GM23248 (cell line): ENCODE results near the gene RPL41. TPM values are rescaled to one million over a fixed set of nuclear protein-coding genes. Genes with fewer than 3 reads are reported as not detected.

Experiments
- DNase-seq: peaks from one replicate; pipeline ENCODE4 v3.0.0-alpha.2; 2015
- H2AFZ ChIP-seq: fragments of 200-600 bp; sonication (generic); 2 replicates; pipeline ENCODE4 v1.6.1; 2016; ENCODE audit warnings: antibody characterized with exemption
- H3F3A ChIP-seq: fragments of 200-600 bp; sonication (generic); 2 replicates; pipeline ENCODE4 v1.6.1; 2016; ENCODE audit warnings: mild to moderate bottlenecking, antibody characterized with exemption, mixed run types; ENCODE audit not compliant: insufficient read depth
- H3K27ac ChIP-seq: fragments of 200-600 bp; sonication (generic); 2 replicates; pipeline ENCODE4 v1.5.1; 2016; ENCODE audit warnings: mild to moderate bottlenecking
- H3K27me3 ChIP-seq: fragments of 200-600 bp; sonication (generic); replicated peaks from 2 replicates; pipeline ENCODE4 v1.6.1; 2016; ENCODE audit warnings: mild to moderate bottlenecking; ENCODE audit not compliant: insufficient read depth
- H3K36me3 ChIP-seq: fragments of 200-600 bp; sonication (generic); 2 replicates; pipeline ENCODE4 v1.6.1; 2016; ENCODE audit warnings: low read depth, mild to moderate bottlenecking
- H3K4me1 ChIP-seq: fragments of 200-600 bp; sonication (generic); 2 replicates; pipeline ENCODE4 v1.6.1; 2016; ENCODE audit warnings: mild to moderate bottlenecking; ENCODE audit not compliant: insufficient read depth
- H3K4me2 ChIP-seq: fragments of 200-600 bp; sonication (generic); one replicate; pipeline ENCODE4 v1.6.1; 2016; ENCODE audit warnings: mild to moderate bottlenecking; ENCODE audit not compliant: unreplicated experiment
- H3K4me3 ChIP-seq: fragments of 200-600 bp; sonication (generic); 2 replicates; pipeline ENCODE4 v1.5.1; 2016; ENCODE audit warnings: mild to moderate bottlenecking
- H3K79me2 ChIP-seq: fragments of 200-600 bp; sonication (generic); 2 replicates; pipeline ENCODE4 v1.6.1; 2016; ENCODE audit warnings: mild to moderate bottlenecking; ENCODE audit not compliant: insufficient read depth
- H3K9ac ChIP-seq: fragments of 200-600 bp; sonication (generic); 2 replicates; pipeline ENCODE4 v1.6.1; 2016; ENCODE audit warnings: mild to moderate bottlenecking
- H3K9me2 ChIP-seq: fragments of 200-600 bp; sonication (generic); 2 replicates; pipeline ENCODE4 v1.6.1; 2016; ENCODE audit warnings: mixed run types, mild to moderate bottlenecking, moderate library complexity; ENCODE audit not compliant: insufficient read depth
- H3K9me3 ChIP-seq: fragments of 200-600 bp; sonication (generic); one replicate; pipeline ENCODE4 v1.6.1; 2017; ENCODE audit warnings: low read depth
- H4K20me1 ChIP-seq: fragments of 200-600 bp; sonication (generic); 2 replicates; pipeline ENCODE4 v1.6.0; 2016; ENCODE audit not compliant: insufficient read depth
- EZH2 ChIP-seq: fragments of 200-600 bp; sonication (generic); IDR thresholded peaks from 2 replicates; pipeline ENCODE4 v1.6.1; 2018; ENCODE audit warnings: antibody characterized with exemption, mild to moderate bottlenecking; ENCODE audit not compliant: insufficient read depth, poor library complexity, severe bottlenecking
- EZH2phosphoT487 ChIP-seq: fragments of 200-600 bp; sonication (generic); IDR thresholded peaks from 2 replicates; pipeline ENCODE4 v1.6.1; 2018; ENCODE audit warnings: antibody characterized with exemption, moderate library complexity, mild to moderate bottlenecking, low read depth; ENCODE audit not compliant: insufficient read depth
- WGBS, 2 experiments: methylation state at CpG; one replicate each; pipeline ENCODE4 v1.1.6; 2015 to 2017; ENCODE audit warnings: low lambda C conversion rate in 2 of 2, low coverage in 1 of 2; ENCODE audit errors: missing lambda C conversion rate in 2 of 2; 5-methylcytosine and 5-hydroxymethylcytosine counted together
- in situ Hi-C: fragments of 300-500 bp; cut with MboI; formaldehyde crosslinking; loops from 2 replicates; pipeline ENCODE4 v1.15.0; 2020
- polyA plus RNA-seq: library from polyadenylated mRNA; unstranded; fragments of >200 nt; fragmentation: Nextera tagmentation; extraction: Ambion mirVana; gene quantifications from 2 replicates; pipeline ENCODE4 v1.2.1, GENCODE V29; 2016
- total RNA-seq: library from RNA; depleted of rRNA; stranded (reverse); fragments of >200 nt; shearing (Covaris generic); gene quantifications from 2 replicates; pipeline ENCODE4 v1.2.3, GENCODE V29; 2014

The RPL41 gene
- total and polyA plus RNA-seq, 2 experiments from 2014 or later, result 1,892 to 2,545 TPM

- DNase-seq, result peak; percentile 100
- TF ChIP-seq EZH2, result no peak
- no peak for TF ChIP-seq EZH2phosphoT487
- H3K4me3 ChIP-seq, result peak within 1 kb of the TSS; percentile 98
- peaks cover 7% of the 10 kb centered on the region for H3K36me3 ChIP-seq
- WGBS, 2 experiments, result 0 to 1% methylated on average over 57 to 61 of the region's 61 CpGs
- peaks cover 18% of the 10 kb centered on the region for H3K4me1 ChIP-seq
- H3K79me2 ChIP-seq, result peaks cover 29% of the 10 kb centered on the region
- H3F3A ChIP-seq, result peaks cover 46% of the 10 kb centered on the region
- in situ Hi-C loops, result no loop called here
- no peaks in the 10 kb centered on the region for H4K20me1 ChIP-seq
- no peaks in the 10 kb centered on the region for H3K27me3 ChIP-seq
- no peaks in the 10 kb centered on the region for H3K9me2 ChIP-seq
- no peaks in the 10 kb centered on the region for H3K9me3 ChIP-seq
- H3K4me2 ChIP-seq, result peak within 1 kb of the TSS; percentile 86
- H3K27ac ChIP-seq, result peak within 1 kb of the TSS; percentile 95
- H3K9ac ChIP-seq, result peak within 1 kb of the TSS; percentile 99
- H2AFZ ChIP-seq, result peak within 1 kb of the TSS; percentile 47
Measured at GRCh38 chr12:56117778-56118687, 1.6 kb downstream of the RPL41 start, which contains the start of gene ZC3H10. Gene ZC3H10 (plus strand): TSS chr12:56118266. CDS start chr12:56120563, 2,297 bp downstream.

- H3K9me3 ChIP-seq, result no peaks in the 10 kb centered on the region
- H3F3A ChIP-seq, result peaks cover 39% of the 10 kb centered on the region
- H3K9ac ChIP-seq, result peak overlapping the region; percentile 75
- 1 to 2% methylated on average over 13 of the region's 13 CpGs for WGBS, 2 experiments
- DNase-seq, result no peak
- no peaks in the 10 kb centered on the region for H3K27me3 ChIP-seq
- no peaks in the 10 kb centered on the region for H3K9me2 ChIP-seq
- TF ChIP-seq EZH2phosphoT487, result no peak
- TF ChIP-seq EZH2, result no peak
- H3K79me2 ChIP-seq, result peaks cover 29% of the 10 kb centered on the region
- H3K4me1 ChIP-seq, result peaks cover 18% of the 10 kb centered on the region
- peak overlapping the region; percentile 98 for H3K4me3 ChIP-seq
- peak overlapping the region; percentile 47 for H2AFZ ChIP-seq
- peak overlapping the region; percentile 68 for H3K27ac ChIP-seq
- no peaks in the 10 kb centered on the region for H4K20me1 ChIP-seq
- no peaks in the 10 kb centered on the region; the same call in 1 of the 2 replicates for H3K36me3 ChIP-seq
- peak overlapping the region; percentile 83 for H3K4me2 ChIP-seq
- in situ Hi-C loops, result no loop called here
Measured at GRCh38 chr12:56118688-56119357, 2.4 kb downstream of the RPL41 start.

GRCh38 chr12:56119361-56119796 lies 2.9 kb downstream of the RPL41 start:
- H2AFZ ChIP-seq, result peak overlapping the region; percentile 14; the same call in 1 of the 2 replicates
- peak overlapping the region; percentile 98 for H3K4me3 ChIP-seq
- in situ Hi-C loops, result no loop called here
- peak overlapping the region; percentile 75 for H3K9ac ChIP-seq
- peaks cover 29% of the 10 kb centered on the region for H3K79me2 ChIP-seq
- peak overlapping the region; percentile 83 for H3K4me2 ChIP-seq
- peaks cover 18% of the 10 kb centered on the region for H3K4me1 ChIP-seq
- H3K9me2 ChIP-seq, result no peaks in the 10 kb centered on the region
- no peak for TF ChIP-seq EZH2
- no peak for TF ChIP-seq EZH2phosphoT487
- no peaks in the 10 kb centered on the region for H4K20me1 ChIP-seq
- H3K27ac ChIP-seq, result peak overlapping the region; percentile 68
- no peaks in the 10 kb centered on the region for H3K27me3 ChIP-seq
- peak; percentile 93 for DNase-seq
- peaks cover 37% of the 10 kb centered on the region for H3F3A ChIP-seq
- no peaks in the 10 kb centered on the region; the same call in 1 of the 2 replicates for H3K36me3 ChIP-seq
- WGBS, 2 experiments, result 0 to 2% methylated on average over 2 of the region's 2 CpGs
- no peaks in the 10 kb centered on the region for H3K9me3 ChIP-seq

GRCh38 chr12:56120158-56120846 lies 3.9 kb downstream of the RPL41 start:
- Histone ChIP-seq H4K20me1 (no peaks in the 10 kb centered on the region), H3K36me3 (no peaks in the 10 kb centered on the region; the same call in 1 of the 2 replicates), H3K4me1 (peaks cover 14% of the 10 kb centered on the region), H2AFZ (no peak overlapping the region), H3K9ac (peak overlapping the region; percentile 75; the same call in 1 of the 2 replicates), H3F3A (peaks cover 37% of the 10 kb centered on the region), H3K27ac (no peak overlapping the region), H3K79me2 (peaks cover 36% of the 10 kb centered on the region), H3K4me2 (no peak overlapping the region), H3K9me2 (no peaks in the 10 kb centered on the region), H3K4me3 (no peak overlapping the region), H3K9me3 (no peaks in the 10 kb centered on the region), H3K27me3 (no peaks in the 10 kb centered on the region)
- DNase-seq, result no peak
- in situ Hi-C loops, result no loop called here
- TF ChIP-seq EZH2phosphoT487, result no peak
- no peak for TF ChIP-seq EZH2
- 83% methylated on average over 16 to 17 of the region's 17 CpGs for WGBS, 2 experiments
